Ishikawa (cell line): ENCODE measurements around the gene CAVIN1.

ENCODE experiments used
- EGR1 ChIP-seq: IDR thresholded peaks from 2 replicates; pipeline ENCODE4 v1.6.1; 2012
- FOXM1 ChIP-seq: IDR thresholded peaks from 2 replicates; pipeline ENCODE4 v1.6.1; 2012; ENCODE audit warnings: low read depth, borderline replicate concordance
- NFIC ChIP-seq: IDR thresholded peaks from 2 replicates; pipeline ENCODE4 v1.6.1; 2012
- RAD21 ChIP-seq: IDR thresholded peaks from 2 replicates; pipeline ENCODE4 v1.6.1; 2012; ENCODE audit warnings: low read depth
- REST ChIP-seq: IDR thresholded peaks from 2 replicates; pipeline ENCODE4 v1.6.1; 2012; ENCODE audit warnings: low read depth, mild to moderate bottlenecking
- TAF1 ChIP-seq: IDR thresholded peaks from 2 replicates; pipeline ENCODE4 v1.6.1; 2012; ENCODE audit warnings: low read depth, mild to moderate bottlenecking
- TF ChIP-seq, protein P1 (sequence below): IDR thresholded peaks from 2 replicates; pipeline ENCODE4 v1.6.1; 2012

DNA sequence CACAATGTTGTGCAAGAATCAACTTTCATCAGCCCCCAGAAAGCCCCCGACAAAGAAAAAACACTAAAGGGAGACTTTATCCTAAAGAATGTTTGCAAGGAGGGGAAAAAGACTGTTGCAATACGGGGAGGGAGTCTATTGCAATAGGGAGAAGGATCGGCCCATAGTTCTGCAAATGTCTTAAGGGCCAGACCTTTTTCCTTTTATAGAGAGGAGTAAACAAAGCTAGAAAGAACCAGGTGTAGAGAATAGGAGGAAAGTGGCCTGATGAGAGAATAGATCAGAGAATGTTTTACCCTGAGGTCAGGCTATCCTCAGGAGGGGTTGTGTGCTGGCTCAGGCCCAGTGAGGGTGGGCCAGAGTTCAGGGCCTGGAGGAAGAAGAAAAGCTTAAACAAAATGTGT lies 8.7 kb upstream of the CAVIN1 start:
- TF ChIP-seq NFIC, result no peak
- no peak for TF ChIP-seq RAD21
- no peak for TF ChIP-seq FOXM1
- TF ChIP-seq TAF1, result no peak
- TF ChIP-seq, protein P1, sequence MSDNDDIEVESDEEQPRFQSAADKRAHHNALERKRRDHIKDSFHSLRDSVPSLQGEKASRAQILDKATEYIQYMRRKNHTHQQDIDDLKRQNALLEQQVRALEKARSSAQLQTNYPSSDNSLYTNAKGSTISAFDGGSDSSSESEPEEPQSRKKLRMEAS, result no peak
- TF ChIP-seq REST, result no peak
- TF ChIP-seq EGR1, result no peak
